Fibroblast of mammary gland (primary cell): ENCODE measurements around the gene IFT74.
A peak's percentile ranks its signal among the peaks of the same experiment; 100 is the strongest.

Source experiments
- DNase-seq: peaks from one replicate; pipeline ENCODE4 v3.0.0-alpha.2; 2010; ENCODE audit warnings: low read depth
- H3K4me3 ChIP-seq: 2 replicates; pipeline ENCODE4 v1.5.1; 2011; ENCODE audit warnings: low read depth, mild to moderate bottlenecking, low read length, moderate library complexity; ENCODE audit not compliant: control insufficient read depth
- CTCF ChIP-seq: conservative IDR thresholded peaks from 2 replicates; pipeline ENCODE4 v1.5.1; 2011; ENCODE audit warnings: low read depth, low read length, inconsistent platforms; ENCODE audit not compliant: control insufficient read depth, insufficient read depth

The IFT74 gene

GRCh38 chr9:26949637-26950069 lies 6.6 kb upstream of the IFT74 start:
- TF ChIP-seq CTCF: no peak
- no peak overlapping the region for H3K4me3 ChIP-seq
- peak; percentile 64 for DNase-seq

- no peak for TF ChIP-seq CTCF
- DNase-seq: no peak
- H3K4me3 ChIP-seq: no peak overlapping the region
Observed at GRCh38 chr9:26950521-26950920, 5.7 kb upstream of the IFT74 start.

GRCh38 chr9:26951794-26952193 lies 4.4 kb upstream of the IFT74 start:
- H3K4me3 ChIP-seq: no peak overlapping the region
- no peak for TF ChIP-seq CTCF
- no peak for DNase-seq

GRCh38 chr9:26954050-26954508 lies 2.1 kb upstream of the IFT74 start:
- no peak overlapping the region for H3K4me3 ChIP-seq
- DNase-seq: no peak
- no peak for TF ChIP-seq CTCF

- DNase-seq: peak; percentile 41
- peak overlapping the region; percentile 80 for H3K4me3 ChIP-seq
- no peak for TF ChIP-seq CTCF
Observed at GRCh38 chr9:26955222-26955903, 849 bp upstream of the IFT74 start.

GRCh38 chr9:26956860-26957233 lies 635 bp downstream of the IFT74 start:
- DNase-seq: no peak
- no peak for TF ChIP-seq CTCF
- H3K4me3 ChIP-seq: peak overlapping the region; percentile 80
